Measurements from ENCODE around the gene DNAJC21.

The DNAJC21 gene

DNA sequence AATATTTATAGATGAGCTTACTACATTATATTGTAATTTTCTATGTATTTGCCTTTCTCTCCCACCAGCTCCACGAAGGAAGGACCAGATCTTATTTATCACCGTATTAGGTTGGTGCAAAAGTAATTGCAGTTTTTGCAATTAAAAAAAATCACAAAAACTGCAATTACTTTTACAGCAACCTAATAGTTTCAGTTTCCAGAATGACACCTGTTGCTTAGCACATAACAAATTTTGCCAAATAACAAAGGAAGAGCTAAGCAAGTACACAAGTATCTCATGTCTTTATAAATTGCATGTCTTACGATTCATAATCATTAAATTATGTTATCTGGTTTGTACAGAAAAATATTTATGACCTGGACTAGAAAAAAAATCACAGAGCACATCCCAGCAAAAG is 72.5 kb downstream of the DNAJC21 start:
- H3K4me3 ChIP-seq (ENCODE audit: low read depth, low read length): no peak overlapping the region
- in situ Hi-C loops (cut with HindIII; ENCODE audit: low sequenced_read_pairs): no loop called here
- no peak for DNase-seq (ENCODE audit: low read depth, low spot score)
- TF ChIP-seq, protein P1, sequence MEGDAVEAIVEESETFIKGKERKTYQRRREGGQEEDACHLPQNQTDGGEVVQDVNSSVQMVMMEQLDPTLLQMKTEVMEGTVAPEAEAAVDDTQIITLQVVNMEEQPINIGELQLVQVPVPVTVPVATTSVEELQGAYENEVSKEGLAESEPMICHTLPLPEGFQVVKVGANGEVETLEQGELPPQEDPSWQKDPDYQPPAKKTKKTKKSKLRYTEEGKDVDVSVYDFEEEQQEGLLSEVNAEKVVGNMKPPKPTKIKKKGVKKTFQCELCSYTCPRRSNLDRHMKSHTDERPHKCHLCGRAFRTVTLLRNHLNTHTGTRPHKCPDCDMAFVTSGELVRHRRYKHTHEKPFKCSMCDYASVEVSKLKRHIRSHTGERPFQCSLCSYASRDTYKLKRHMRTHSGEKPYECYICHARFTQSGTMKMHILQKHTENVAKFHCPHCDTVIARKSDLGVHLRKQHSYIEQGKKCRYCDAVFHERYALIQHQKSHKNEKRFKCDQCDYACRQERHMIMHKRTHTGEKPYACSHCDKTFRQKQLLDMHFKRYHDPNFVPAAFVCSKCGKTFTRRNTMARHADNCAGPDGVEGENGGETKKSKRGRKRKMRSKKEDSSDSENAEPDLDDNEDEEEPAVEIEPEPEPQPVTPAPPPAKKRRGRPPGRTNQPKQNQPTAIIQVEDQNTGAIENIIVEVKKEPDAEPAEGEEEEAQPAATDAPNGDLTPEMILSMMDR (IDR thresholded peaks at IDR 0.05; ENCODE audit: low read depth, low read length): no peak

DNA sequence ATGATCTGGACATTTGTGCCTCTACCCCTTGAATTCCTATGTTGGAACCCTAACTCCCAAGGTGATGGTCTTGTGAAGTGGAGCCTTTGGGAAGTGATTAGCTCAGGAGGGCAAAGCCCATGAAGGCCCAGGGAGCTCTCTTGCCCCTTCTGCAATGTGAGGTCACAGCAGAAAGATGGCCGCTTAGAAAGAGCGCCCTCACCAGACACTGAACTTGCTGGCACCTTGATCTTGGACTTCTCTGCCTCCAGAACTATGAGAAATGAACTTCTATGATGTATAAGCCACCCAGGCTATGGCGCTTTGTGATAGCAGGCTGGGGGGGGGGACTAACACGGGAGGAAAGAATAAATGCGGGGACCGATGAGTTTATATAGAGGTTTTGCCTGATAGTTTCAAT is 73.1 kb downstream of the DNAJC21 start:
- DNase-seq (ENCODE audit: low read depth, low spot score): no peak
- TF ChIP-seq, protein P1 (IDR thresholded peaks at IDR 0.05; ENCODE audit: low read depth, low read length): no peak
- H3K4me3 ChIP-seq (ENCODE audit: low read depth, low read length): no peak overlapping the region
- in situ Hi-C loops (cut with HindIII; ENCODE audit: low sequenced_read_pairs): no loop called here

DNA sequence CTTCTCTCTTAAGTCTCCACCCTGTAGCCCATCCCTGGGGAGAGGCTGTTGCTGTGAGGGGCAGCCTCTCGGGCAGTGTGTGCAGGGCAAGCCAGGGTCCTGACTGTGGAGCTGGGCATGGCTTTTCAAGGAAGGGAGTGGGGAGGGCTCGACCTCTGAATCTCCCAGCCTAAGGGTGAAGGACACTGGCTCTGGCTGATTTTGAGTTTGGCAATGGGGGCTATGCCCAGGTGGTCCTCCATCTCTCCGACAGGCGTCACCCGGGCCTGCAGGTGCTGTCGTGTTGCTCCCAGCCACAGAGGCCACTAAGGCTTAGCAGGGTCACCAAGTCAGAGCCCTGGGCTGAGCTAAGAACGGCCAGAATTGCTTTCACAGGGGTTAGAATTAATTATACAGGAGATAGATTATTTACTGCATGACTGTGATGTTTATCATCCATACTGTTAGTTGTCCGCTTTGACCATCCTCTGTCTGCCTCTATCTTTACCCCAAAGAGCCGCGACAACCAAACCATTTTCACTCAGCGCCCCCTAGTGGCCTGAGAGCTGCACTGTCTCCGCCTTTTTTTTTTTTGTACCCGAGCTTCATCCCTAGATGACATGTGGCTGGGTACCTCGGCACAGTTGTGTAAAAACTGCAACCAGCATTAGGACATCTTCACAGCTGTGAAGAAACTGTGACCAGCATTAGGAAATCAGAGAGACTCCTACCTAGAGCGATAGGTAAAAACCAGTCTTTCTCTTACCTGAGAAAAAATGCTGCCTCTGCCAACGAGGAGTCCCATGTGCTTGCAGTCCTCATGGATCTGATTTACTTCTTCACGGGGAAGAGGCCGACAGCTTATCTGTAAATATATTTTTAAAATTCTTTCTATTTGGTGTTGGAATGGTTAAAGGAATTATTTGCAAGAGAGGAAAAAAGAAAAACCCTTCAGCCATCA is 73.9 kb downstream of the DNAJC21 start:
- TF ChIP-seq, protein P1 (IDR thresholded peaks at IDR 0.05; ENCODE audit: low read depth, low read length): peak; percentile 93
- in situ Hi-C loops (cut with HindIII; ENCODE audit: low sequenced_read_pairs): no loop called here
- peak; percentile 49 for DNase-seq (ENCODE audit: low read depth, low spot score)
- no peak overlapping the region for H3K4me3 ChIP-seq (ENCODE audit: low read depth, low read length)

DNA sequence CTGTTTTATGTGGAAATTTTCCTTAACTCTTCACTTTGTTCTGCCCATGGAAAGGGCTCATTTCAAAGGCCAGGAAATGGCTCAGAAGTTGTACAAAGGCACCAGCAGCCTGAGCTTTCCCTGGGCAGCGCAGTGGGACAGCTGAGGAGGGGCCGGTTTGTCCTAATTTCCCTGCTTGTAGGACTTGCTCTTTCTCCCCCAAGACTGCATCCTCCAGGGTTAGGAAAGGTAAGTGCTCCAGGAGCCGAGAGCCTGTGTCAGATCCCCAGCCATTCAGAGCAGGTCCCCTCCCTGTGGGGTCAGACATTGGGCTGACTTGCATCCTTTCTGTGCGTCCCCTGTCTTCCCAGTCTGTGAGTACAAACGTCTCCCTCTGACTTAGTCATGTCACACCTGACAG is 74.8 kb downstream of the DNAJC21 start:
- in situ Hi-C loops (cut with HindIII; ENCODE audit: low sequenced_read_pairs): no loop called here
- no peak for DNase-seq (ENCODE audit: low read depth, low spot score)
- no peak overlapping the region for H3K4me3 ChIP-seq (ENCODE audit: low read depth, low read length)
- TF ChIP-seq, protein P1 (IDR thresholded peaks at IDR 0.05; ENCODE audit: low read depth, low read length): no peak

DNA sequence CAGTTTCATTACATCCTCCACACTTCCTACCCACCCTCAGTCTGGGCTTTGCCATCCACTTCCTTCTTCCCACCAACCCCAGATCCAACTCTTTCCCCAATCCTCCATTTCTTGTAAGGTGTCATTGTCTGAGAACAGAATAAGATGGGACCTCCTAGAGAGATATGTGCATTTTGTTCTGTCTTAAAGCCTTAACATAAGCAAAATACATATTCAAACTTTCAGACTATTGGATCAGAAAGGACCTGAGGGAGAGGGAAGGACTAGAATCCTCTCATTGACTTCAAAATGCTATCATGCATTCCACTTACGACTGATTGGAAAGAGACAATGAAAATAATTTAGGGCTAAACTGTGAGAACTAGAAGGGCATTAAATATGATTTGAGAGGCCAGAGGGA is 75.4 kb downstream of the DNAJC21 start:
- H3K4me3 ChIP-seq (ENCODE audit: low read depth, low read length): no peak overlapping the region
- in situ Hi-C loops (cut with HindIII; ENCODE audit: low sequenced_read_pairs): no loop called here
- no peak for DNase-seq (ENCODE audit: low read depth, low spot score)
- TF ChIP-seq, protein P1 (IDR thresholded peaks at IDR 0.05; ENCODE audit: low read depth, low read length): no peak

Data from astrocyte of the spinal cord (primary cell).